Esophagus (tissue), 2 donors: Measurements from ENCODE around the gene TM9SF3. TPM values are rescaled to one million over a fixed set of nuclear protein-coding genes. Genes with fewer than 3 reads are reported as not detected.

Source experiments
- H3K27ac ChIP-seq, 2 donors: one replicate each; pipeline ENCODE4 v1.5.1; 2013; ENCODE audit warnings: low read depth in 2 of 2, mild to moderate bottlenecking in 2 of 2, inconsistent platforms in 1 of 2, low read length in 1 of 2, moderate library complexity in 1 of 2
- H3K27me3 ChIP-seq, 2 donors: one replicate each; pipeline ENCODE4 v1.6.1; 2013; ENCODE audit warnings: low read length in 2 of 2, control low read depth in 1 of 2, mild to moderate bottlenecking in 1 of 2; ENCODE audit not compliant: insufficient read depth in 2 of 2, control insufficient read depth in 1 of 2
- H3K36me3 ChIP-seq, 2 donors: one replicate each; pipeline ENCODE4 v1.6.1; 2013; ENCODE audit warnings: low read length in 1 of 2; ENCODE audit not compliant: control insufficient read depth in 2 of 2, insufficient read depth in 2 of 2
- H3K4me1 ChIP-seq, 2 donors: one replicate each; pipeline ENCODE4 v1.6.1; 2013; ENCODE audit warnings: low read length in 1 of 2; ENCODE audit not compliant: control insufficient read depth in 2 of 2, insufficient read depth in 2 of 2
- H3K4me3 ChIP-seq, 2 donors: one replicate each; pipeline ENCODE4 v1.5.1; 2013; ENCODE audit warnings: low read length in 2 of 2, mild to moderate bottlenecking in 2 of 2, low read depth in 1 of 2, moderate library complexity in 1 of 2
- H3K9me3 ChIP-seq, 2 donors: one replicate each; pipeline ENCODE4 v1.6.1; 2013; ENCODE audit warnings: mild to moderate bottlenecking in 2 of 2, low read depth in 1 of 2, low read length in 1 of 2, moderate library complexity in 1 of 2; ENCODE audit not compliant: control insufficient read depth in 2 of 2, insufficient read depth in 1 of 2
- WGBS, 2 donors: extraction: QIAGEN DNeasy Blood & Tissue Kit; methylation state at CpG; one replicate each; pipeline ENCODE4 v1.1.7; 2013; 5-methylcytosine and 5-hydroxymethylcytosine counted together
- polyA plus RNA-seq, 2 donors: library from polyadenylated mRNA; stranded (reverse); fragments of 200-250 nt; gene quantifications; one replicate each; pipeline ENCODE4 v1.2.3, GENCODE V29; 2013
- donor health status: healthy with polysubstance abuse.
- donor health status: Bipolar disorder and iron deficiency.

The TM9SF3 gene
- 10 to 100 TPM; 21.0 to 29.6 TPM for polyA plus RNA-seq

- 0% methylated on average over 39 to 107 of the region's 107 CpGs for WGBS, 2 donors
- Histone ChIP-seq H3K27me3 (no peaks in the 10 kb centered on the region), H3K4me3 (peak within 1 kb of the TSS; percentile 97 to 98), H3K4me1 (no peaks in the 10 kb centered on the region), H3K27ac (peak within 1 kb of the TSS; percentile 98 to 99), H3K36me3 (no peaks in the 10 kb centered on the region), H3K9me3 (no peaks in the 10 kb centered on the region)
These were observed at the start of gene TM9SF3 for GRCh38 chr10:96586419-96587263. Gene TM9SF3 (minus strand): TSS chr10:96587012. CDS start chr10:96586835, 177 bp downstream.

- Histone ChIP-seq H3K4me1 (no peaks in the 10 kb centered on the region), H3K4me3 (no peak overlapping the region), H3K9me3 (no peaks in the 10 kb centered on the region), H3K27ac (no peak overlapping the region), H3K27me3 (no peaks in the 10 kb centered on the region), H3K36me3 (no peaks in the 10 kb centered on the region)
- WGBS, 2 donors: 61 to 66% methylated on average over 1 of the region's 1 CpG
These were observed 49.7 kb upstream of the TM9SF3 start for GRCh38 chr10:96636551-96636950.

- Histone ChIP-seq H3K4me3 (no peak overlapping the region), H3K27me3 (no peaks in the 10 kb centered on the region), H3K27ac (no peak overlapping the region), H3K36me3 (no peaks in the 10 kb centered on the region), H3K9me3 (no peaks in the 10 kb centered on the region), H3K4me1 (no peaks in the 10 kb centered on the region)
- 45 to 59% methylated on average over 4 of the region's 4 CpGs for WGBS, 2 donors
These were observed 46.3 kb upstream of the TM9SF3 start for GRCh38 chr10:96632974-96633710.

DNA sequence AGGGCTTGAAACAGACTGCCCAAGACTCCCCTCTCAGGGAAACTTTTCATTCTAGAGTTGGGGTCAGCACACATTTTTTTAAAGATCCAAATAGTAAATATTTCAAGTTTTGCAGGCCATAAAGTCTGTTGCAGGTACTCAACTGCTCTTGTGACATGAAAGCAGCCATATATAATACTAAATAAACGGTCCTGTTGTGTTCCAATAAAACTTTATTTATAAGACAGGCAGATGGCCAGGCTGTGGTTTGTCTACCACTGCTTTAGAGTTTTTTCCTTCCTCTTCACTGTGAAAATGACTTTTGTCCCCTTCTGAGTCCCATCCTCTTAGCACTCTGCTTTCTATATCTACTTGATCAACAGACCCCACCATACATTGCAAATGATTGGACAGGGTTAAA is 40.5 kb upstream of the TM9SF3 start:
- H3K27me3 ChIP-seq: no peaks in the 10 kb centered on the region
- no peaks in the 10 kb centered on the region for H3K4me1 ChIP-seq
- H3K27ac ChIP-seq: no peak overlapping the region
- H3K9me3 ChIP-seq: no peaks in the 10 kb centered on the region
- no peaks in the 10 kb centered on the region for H3K36me3 ChIP-seq
- WGBS, 2 donors: 78 to 84% methylated on average over 1 of the region's 1 CpG
- H3K4me3 ChIP-seq: no peak overlapping the region

DNA sequence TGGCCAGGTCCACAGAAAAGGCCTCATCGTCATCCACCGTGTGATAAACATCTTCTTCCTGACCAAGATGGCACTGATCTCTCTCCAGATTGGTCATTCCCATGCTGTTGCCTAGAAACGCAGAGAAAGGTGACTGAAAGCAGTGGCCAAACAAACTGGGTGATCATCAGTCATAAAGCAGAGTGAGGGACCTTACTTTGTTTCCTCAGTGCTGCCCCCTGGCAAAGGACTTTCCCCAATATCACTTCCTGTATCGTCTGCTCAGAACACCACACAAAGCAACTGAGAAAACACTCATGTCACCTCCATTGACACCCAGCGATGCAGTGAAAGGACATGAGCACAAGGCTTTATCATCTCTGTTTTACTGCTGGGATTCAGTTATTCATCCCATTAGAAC is 40.0 kb upstream of the TM9SF3 start:
- H3K36me3 ChIP-seq: no peaks in the 10 kb centered on the region
- 82 to 87% methylated on average over 5 of the region's 5 CpGs for WGBS, 2 donors
- H3K4me1 ChIP-seq: no peaks in the 10 kb centered on the region
- no peak overlapping the region for H3K27ac ChIP-seq
- H3K9me3 ChIP-seq: no peaks in the 10 kb centered on the region
- no peak overlapping the region for H3K4me3 ChIP-seq
- H3K27me3 ChIP-seq: no peaks in the 10 kb centered on the region

GRCh38 chr10:96625173-96625572 is 38.4 kb upstream of the TM9SF3 start:
- Histone ChIP-seq H3K27ac (no peak overlapping the region), H3K4me3 (no peak overlapping the region), H3K36me3 (peaks cover 0 to 2% of the 10 kb centered on the region in 2 donors), H3K27me3 (no peaks in the 10 kb centered on the region), H3K4me1 (peaks cover 0 to 5% of the 10 kb centered on the region in 2 donors), H3K9me3 (no peaks in the 10 kb centered on the region)
- WGBS, 2 donors: 52 to 75% methylated on average over 1 of the region's 1 CpG

DNA sequence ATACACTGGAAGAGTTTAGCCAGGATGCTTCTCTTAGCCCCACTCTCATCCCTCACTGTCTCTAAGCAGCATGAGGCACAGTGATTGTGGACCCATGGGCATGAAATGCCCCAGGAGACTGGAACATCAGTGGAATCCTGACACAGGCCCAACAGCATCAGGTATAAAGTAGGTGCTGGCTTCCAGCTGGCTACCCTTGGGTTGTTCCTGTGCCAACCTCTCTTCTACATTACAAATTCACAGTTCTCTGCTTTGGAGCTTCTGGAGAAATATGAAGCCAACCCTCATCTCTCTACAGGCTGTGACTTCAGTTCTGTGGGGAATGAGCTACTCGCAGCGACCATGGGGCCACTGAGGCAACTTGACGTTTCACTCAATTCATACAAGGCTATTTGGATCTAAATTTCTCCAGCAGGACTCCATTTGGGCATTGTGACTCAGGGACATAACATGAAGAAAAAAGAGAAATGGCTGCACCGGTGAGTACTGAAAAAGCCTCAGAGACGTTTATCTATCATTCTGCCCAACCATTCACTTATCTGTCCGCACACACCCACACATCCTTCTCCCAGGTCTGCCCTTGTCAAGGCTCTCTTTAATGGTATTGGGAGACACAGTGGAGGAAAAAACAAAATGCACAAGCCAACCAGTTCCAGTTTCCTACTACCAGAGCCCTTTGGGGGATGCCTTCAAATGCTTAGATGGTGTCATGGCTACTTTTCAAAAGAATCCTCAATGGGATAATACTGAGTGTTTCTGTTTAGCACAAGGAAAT is 35.4 kb upstream of the TM9SF3 start:
- no peak overlapping the region for H3K27ac ChIP-seq
- H3K9me3 ChIP-seq: no peaks in the 10 kb centered on the region
- H3K4me3 ChIP-seq: no peak overlapping the region
- no peaks in the 10 kb centered on the region for H3K27me3 ChIP-seq
- 87 to 89% methylated on average over 6 of the region's 6 CpGs for WGBS, 2 donors
- H3K4me1 ChIP-seq: peaks cover 0 to 5% of the 10 kb centered on the region in 2 donors
- peaks cover 0 to 2% of the 10 kb centered on the region in 2 donors for H3K36me3 ChIP-seq

- peaks cover 0 to 2% of the 10 kb centered on the region in 2 donors for H3K36me3 ChIP-seq
- peaks cover 0 to 5% of the 10 kb centered on the region in 2 donors for H3K4me1 ChIP-seq
- WGBS, 2 donors: 68 to 74% methylated on average over 17 of the region's 17 CpGs
- H3K9me3 ChIP-seq: no peaks in the 10 kb centered on the region
- no peak overlapping the region for H3K27ac ChIP-seq
- H3K27me3 ChIP-seq: no peaks in the 10 kb centered on the region
- no peak overlapping the region for H3K4me3 ChIP-seq
These were observed 33.3 kb upstream of the TM9SF3 start for GRCh38 chr10:96619796-96620773.
